A673 (cell line): ENCODE data around the gene KIR2DL1. TPM values are rescaled to one million over a fixed set of nuclear protein-coding genes. Genes with fewer than 3 reads are reported as not detected.

Experiments
- BruUV-seq: library from RNA; stranded (reverse); fragments of 400-500 nt; replicated peaks from 2 replicates; lab custom pipeline; 2021; lab: Mats Ljungman, UMichigan
- CTCF ChIA-PET: fragments of 300-600 bp; sonication (Branson Sonifier 250); formaldehyde crosslinking; loops from one replicate; lab custom pipeline; 2022; ENCODE audit warnings: antibody characterized with exemption; lab: Charles Lee
- POLR2A ChIA-PET: fragments of 300-600 bp; sonication (Branson Sonifier 250); formaldehyde crosslinking; loops from one replicate; lab custom pipeline; 2022; ENCODE audit warnings: antibody characterized with exemption; ENCODE audit not compliant: low non-redundant PET; lab: Charles Lee
- DNase-seq: peaks from one replicate; pipeline ENCODE4 v3.0.0-alpha.2; 2015; ENCODE audit warnings: low spot score
- H3K27ac ChIP-seq: fragments of 200-600 bp; sonication (generic); 2 replicates; pipeline ENCODE4 v1.5.1; 2016; ENCODE audit warnings: mixed run types, low read depth, mild to moderate bottlenecking, mixed read lengths, antibody characterized with exemption, low read length; ENCODE audit not compliant: poor library complexity, severe bottlenecking
- H3K27me3 ChIP-seq: fragments of 200-600 bp; sonication (generic); replicated peaks from 2 replicates; pipeline ENCODE4 v1.6.1; 2017; ENCODE audit warnings: mixed run types, low read depth, mild to moderate bottlenecking, mixed read lengths, antibody characterized with exemption, low read length; ENCODE audit not compliant: insufficient read depth, poor library complexity
- H3K36me3 ChIP-seq: fragments of 200-600 bp; sonication (generic); 2 replicates; pipeline ENCODE4 v1.6.1; 2016; ENCODE audit warnings: mixed run types, mild to moderate bottlenecking, mixed read lengths, antibody characterized with exemption, low read length; ENCODE audit not compliant: insufficient read depth, poor library complexity, severe bottlenecking
- H3K4me1 ChIP-seq: fragments of 200-600 bp; sonication (generic); 2 replicates; pipeline ENCODE4 v1.6.1; 2017; ENCODE audit warnings: mixed run types, mild to moderate bottlenecking, mixed read lengths, antibody characterized with exemption, low read length; ENCODE audit not compliant: insufficient read depth, poor library complexity, severe bottlenecking
- H3K4me3 ChIP-seq: fragments of 200-600 bp; sonication (generic); 2 replicates; pipeline ENCODE4 v1.5.1; 2016; ENCODE audit warnings: low read depth, mixed run types, mild to moderate bottlenecking, mixed read lengths, low read length; ENCODE audit not compliant: poor library complexity, severe bottlenecking
- H3K9me3 ChIP-seq: fragments of 200-600 bp; sonication (generic); 2 replicates; pipeline ENCODE4 v1.6.1; 2016; ENCODE audit warnings: mixed run types, low read depth, mild to moderate bottlenecking, mixed read lengths, antibody characterized with exemption, low read length; ENCODE audit not compliant: poor library complexity, severe bottlenecking
- EZH2 ChIP-seq: fragments of 200-600 bp; sonication (generic); IDR thresholded peaks from 2 replicates; pipeline ENCODE4 v1.6.1; 2017; ENCODE audit warnings: borderline replicate concordance, low read depth, mild to moderate bottlenecking, mixed read lengths, antibody characterized with exemption, low read length; ENCODE audit not compliant: poor library complexity, severe bottlenecking
- intact Hi-C: fragments of 100-400 bp; cut with micrococcal nuclease; formaldehyde crosslinking; loops from one replicate; pipeline ENCODE4 v1.10.0; 2022; ENCODE audit not compliant: unreplicated experiment
- total RNA-seq: library from RNA; stranded (reverse); gene quantifications from 2 replicates; pipeline ENCODE4 v1.2.3, GENCODE V29; 2021
- TF ChIP-seq, protein P1 (sequence below): fragments of 300-800, 200-600 bp; sonication (generic); conservative IDR thresholded peaks from 2 replicates; pipeline ENCODE4 v1.5.1; 2017; ENCODE audit warnings: low read depth, mild to moderate bottlenecking, antibody characterized with exemption, low read length, moderate library complexity, mixed read lengths

The KIR2DL1 gene
- total RNA-seq, 1 experiment from 2014 or later, result not detected

DNA sequence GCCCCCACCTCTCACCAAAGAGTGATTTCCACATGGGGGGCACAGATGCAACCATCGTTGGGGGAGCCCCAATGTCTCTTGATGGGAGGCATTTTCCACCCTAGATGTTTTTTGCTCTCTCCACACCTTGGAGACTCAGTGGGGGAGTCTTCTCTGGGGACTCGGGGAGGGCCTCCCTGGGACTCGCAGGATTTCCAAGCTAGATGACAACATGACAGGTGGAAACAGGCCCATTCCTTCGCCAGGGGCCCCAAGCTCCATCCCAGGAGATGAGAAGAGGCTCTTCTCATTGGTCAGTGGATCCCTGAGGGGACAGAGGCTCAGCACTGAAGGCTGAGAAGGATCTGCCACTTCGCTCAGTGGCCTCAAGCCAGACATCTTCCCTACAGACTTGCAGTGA lies 21.1 kb downstream of the KIR2DL1 start:
- Histone ChIP-seq H3K27ac (no peak overlapping the region), H3K9me3 (no peaks in the 10 kb centered on the region), H3K27me3 (peaks cover 3% of the 10 kb centered on the region), H3K4me1 (no peaks in the 10 kb centered on the region), H3K4me3 (no peak overlapping the region), H3K36me3 (no peaks in the 10 kb centered on the region)
- intact Hi-C loops, result no loop called here
- TF ChIP-seq, protein P1, sequence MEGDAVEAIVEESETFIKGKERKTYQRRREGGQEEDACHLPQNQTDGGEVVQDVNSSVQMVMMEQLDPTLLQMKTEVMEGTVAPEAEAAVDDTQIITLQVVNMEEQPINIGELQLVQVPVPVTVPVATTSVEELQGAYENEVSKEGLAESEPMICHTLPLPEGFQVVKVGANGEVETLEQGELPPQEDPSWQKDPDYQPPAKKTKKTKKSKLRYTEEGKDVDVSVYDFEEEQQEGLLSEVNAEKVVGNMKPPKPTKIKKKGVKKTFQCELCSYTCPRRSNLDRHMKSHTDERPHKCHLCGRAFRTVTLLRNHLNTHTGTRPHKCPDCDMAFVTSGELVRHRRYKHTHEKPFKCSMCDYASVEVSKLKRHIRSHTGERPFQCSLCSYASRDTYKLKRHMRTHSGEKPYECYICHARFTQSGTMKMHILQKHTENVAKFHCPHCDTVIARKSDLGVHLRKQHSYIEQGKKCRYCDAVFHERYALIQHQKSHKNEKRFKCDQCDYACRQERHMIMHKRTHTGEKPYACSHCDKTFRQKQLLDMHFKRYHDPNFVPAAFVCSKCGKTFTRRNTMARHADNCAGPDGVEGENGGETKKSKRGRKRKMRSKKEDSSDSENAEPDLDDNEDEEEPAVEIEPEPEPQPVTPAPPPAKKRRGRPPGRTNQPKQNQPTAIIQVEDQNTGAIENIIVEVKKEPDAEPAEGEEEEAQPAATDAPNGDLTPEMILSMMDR, result no peak
- TF ChIP-seq EZH2, result no peak
- CTCF ChIA-PET, result no interaction called here
- no peak for DNase-seq
- BruUV-seq, result no TSS peak
- POLR2A ChIA-PET, result no interaction called here

DNA sequence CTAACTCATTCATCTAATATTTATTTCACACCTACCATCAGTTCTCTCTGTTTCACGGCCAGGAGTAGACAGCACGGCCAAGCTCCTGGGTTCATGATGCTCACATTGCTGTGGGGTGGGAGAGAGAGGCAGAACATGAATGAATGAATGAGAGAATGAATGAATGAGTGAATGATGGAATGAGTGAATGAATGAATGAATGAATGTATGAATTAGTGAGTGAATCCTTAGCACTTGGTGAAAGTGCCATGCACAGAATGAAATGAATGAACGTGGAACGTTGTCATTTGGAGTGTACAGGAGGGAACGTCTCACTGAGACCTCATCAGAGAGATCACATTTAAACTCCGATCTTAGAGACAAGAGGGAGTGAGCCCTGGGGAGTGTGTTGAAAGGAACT lies 21.9 kb downstream of the KIR2DL1 start:
- CTCF ChIA-PET, result no interaction called here
- TF ChIP-seq, protein P1, result no peak
- no peak for TF ChIP-seq EZH2
- BruUV-seq, result no TSS peak
- intact Hi-C loops, result no loop called here
- DNase-seq, result no peak
- Histone ChIP-seq H3K4me1 (no peaks in the 10 kb centered on the region), H3K27me3 (peaks cover 3% of the 10 kb centered on the region), H3K27ac (no peak overlapping the region), H3K36me3 (no peaks in the 10 kb centered on the region), H3K4me3 (no peak overlapping the region), H3K9me3 (no peaks in the 10 kb centered on the region)
- POLR2A ChIA-PET, result no interaction called here

DNA sequence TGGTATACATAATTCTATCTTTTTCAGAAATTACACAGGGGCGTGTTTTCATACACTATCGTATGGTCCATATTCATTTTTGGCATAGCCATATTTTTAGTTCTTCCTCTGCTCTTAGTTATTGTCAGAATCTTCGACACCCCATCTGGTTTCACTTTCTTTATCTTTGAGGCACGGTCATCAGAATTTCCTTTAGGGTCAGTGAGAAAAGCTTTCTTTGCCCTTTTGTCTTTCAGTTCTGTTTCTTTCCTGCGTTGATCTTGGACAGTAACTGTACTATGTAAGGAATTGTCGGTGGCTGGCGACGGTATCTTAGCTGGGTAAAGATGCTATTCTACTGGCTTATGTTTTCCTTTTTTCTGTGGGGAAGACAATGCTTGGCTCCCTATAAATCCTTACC lies 23.2 kb downstream of the KIR2DL1 start:
- Histone ChIP-seq H3K27me3 (peaks cover 3% of the 10 kb centered on the region), H3K36me3 (no peaks in the 10 kb centered on the region), H3K4me3 (no peak overlapping the region), H3K4me1 (no peaks in the 10 kb centered on the region), H3K27ac (no peak overlapping the region), H3K9me3 (no peaks in the 10 kb centered on the region)
- intact Hi-C loops, result no loop called here
- TF ChIP-seq EZH2, result no peak
- TF ChIP-seq, protein P1, result no peak
- no TSS peak for BruUV-seq
- ChIA-PET POLR2A (no interaction called here), CTCF (no interaction called here)
- DNase-seq, result no peak
